T-helper 17 cell (primary cell): ENCODE data around the gene CDC42EP5. TPM values are rescaled to one million over a fixed set of nuclear protein-coding genes. Genes with fewer than 3 reads are reported as not detected.

Experiments used
- ATAC-seq: fragments of 150-1000 bp; cut with Tn5 transposase; 2 replicates; pipeline ENCODE4 v1.10.0; 2021; ENCODE audit warnings: mild to moderate bottlenecking, moderate library complexity
- DNase-seq, 3 donors: peaks; one replicate each; pipeline versions ENCODE4 v3.0.0 to v3.0.0-alpha.2; 2020 to 2021
- H3K9me3 ChIP-seq: one replicate; pipeline ENCODE4 v1.7.0; 2013; ENCODE audit warnings: low read length, mild to moderate bottlenecking; ENCODE audit not compliant: control insufficient read depth, poor library complexity, severe bottlenecking
- H3K27ac Mint-ChIP-seq: one replicate; pipeline ENCODE4 v1.8.0; 2022; ENCODE audit warnings: mild to moderate bottlenecking, moderate library complexity, mixed read lengths
- H3K27me3 Mint-ChIP-seq: one replicate; pipeline ENCODE4 v1.8.0; 2022; ENCODE audit warnings: mixed read lengths
- H3K36me3 Mint-ChIP-seq: one replicate; pipeline ENCODE4 v1.8.0; 2022; ENCODE audit warnings: low read depth, mixed read lengths
- H3K4me1 Mint-ChIP-seq: one replicate; pipeline ENCODE4 v1.8.0; 2022; ENCODE audit warnings: mild to moderate bottlenecking, mixed read lengths
- H3K4me3 Mint-ChIP-seq: one replicate; pipeline ENCODE4 v1.8.0; 2022; ENCODE audit warnings: mild to moderate bottlenecking, moderate library complexity, mixed read lengths
- total RNA-seq, 4 donors: library from RNA in 2 of 4; stranded (reverse) in 2 of 4; gene quantifications; one replicate each; pipeline ENCODE4 v1.2.3 and lab custom pipeline; 2022 to 2026

Gene CDC42EP5
- total RNA-seq, 2 donors from 2014 or later: not detected

- Mint-ChIP-seq H3K36me3 (peaks cover 4% of the 10 kb centered on the region), H3K27ac (peak overlapping the region; percentile 24), H3K27me3 (no peaks in the 10 kb centered on the region), H3K4me1 (peaks cover 4% of the 10 kb centered on the region), H3K4me3 (no peak overlapping the region)
- no peak for DNase-seq
- no peaks in the 10 kb centered on the region for H3K9me3 ChIP-seq
- ATAC-seq: no peak
These were observed 32.5 kb downstream of the CDC42EP5 start for GRCh38 chr19:54440641-54441040.

GRCh38 chr19:54439174-54439851, 33.8 kb downstream of the CDC42EP5 start:
- H3K36me3 Mint-ChIP-seq: peaks cover 4% of the 10 kb centered on the region
- DNase-seq (no peak), ATAC-seq (no peak)
- H3K9me3 ChIP-seq: no peaks in the 10 kb centered on the region
- H3K27ac Mint-ChIP-seq: peak overlapping the region; percentile 49
- H3K4me3 Mint-ChIP-seq: no peak overlapping the region
- H3K27me3 Mint-ChIP-seq: no peaks in the 10 kb centered on the region
- peaks cover 12% of the 10 kb centered on the region for H3K4me1 Mint-ChIP-seq

- Mint-ChIP-seq H3K4me3 (no peak overlapping the region), H3K4me1 (peaks cover 18% of the 10 kb centered on the region), H3K27me3 (no peaks in the 10 kb centered on the region), H3K27ac (peak overlapping the region; percentile 56), H3K36me3 (no peaks in the 10 kb centered on the region)
- DNase-seq: no peak
- ATAC-seq: no peak
- no peaks in the 10 kb centered on the region for H3K9me3 ChIP-seq
These were observed 36.4 kb downstream of the CDC42EP5 start for GRCh38 chr19:54436628-54437252.

GRCh38 chr19:54436031-54436523, 37.0 kb downstream of the CDC42EP5 start:
- DNase-seq (no peak), ATAC-seq (no peak)
- peaks cover under 1% of the 10 kb centered on the region for H3K36me3 Mint-ChIP-seq
- H3K9me3 ChIP-seq: no peaks in the 10 kb centered on the region
- no peaks in the 10 kb centered on the region for H3K27me3 Mint-ChIP-seq
- H3K4me3 Mint-ChIP-seq: no peak overlapping the region
- peak overlapping the region; percentile 56 for H3K27ac Mint-ChIP-seq
- H3K4me1 Mint-ChIP-seq: peaks cover 21% of the 10 kb centered on the region

- H3K9me3 ChIP-seq: no peaks in the 10 kb centered on the region
- Mint-ChIP-seq H3K27me3 (no peaks in the 10 kb centered on the region), H3K27ac (no peak overlapping the region), H3K4me1 (peaks cover 22% of the 10 kb centered on the region), H3K36me3 (peaks cover 2% of the 10 kb centered on the region), H3K4me3 (no peak overlapping the region)
- DNase-seq (no peak), ATAC-seq (no peak)
These were observed 37.5 kb downstream of the CDC42EP5 start for GRCh38 chr19:54435551-54436016.

GRCh38 chr19:54434873-54435214, 38.3 kb downstream of the CDC42EP5 start:
- no peaks in the 10 kb centered on the region for H3K9me3 ChIP-seq
- DNase-seq (no peak), ATAC-seq (peak; percentile 27)
- Mint-ChIP-seq H3K36me3 (peaks cover 2% of the 10 kb centered on the region), H3K4me1 (peaks cover 24% of the 10 kb centered on the region), H3K27ac (peak overlapping the region; percentile 77), H3K4me3 (peak overlapping the region; percentile 9), H3K27me3 (no peaks in the 10 kb centered on the region)

GRCh38 chr19:54434112-54434872, 38.8 kb downstream of the CDC42EP5 start:
- H3K27ac Mint-ChIP-seq: peak overlapping the region; percentile 77
- peaks cover 2% of the 10 kb centered on the region for H3K36me3 Mint-ChIP-seq
- H3K4me1 Mint-ChIP-seq: peaks cover 24% of the 10 kb centered on the region
- ATAC-seq (no peak), DNase-seq (no peak)
- peaks cover 3% of the 10 kb centered on the region for H3K27me3 Mint-ChIP-seq
- peak overlapping the region; percentile 9 for H3K4me3 Mint-ChIP-seq
- H3K9me3 ChIP-seq: no peaks in the 10 kb centered on the region

- ATAC-seq (no peak), DNase-seq (no peak)
- no peak overlapping the region for H3K27ac Mint-ChIP-seq
- H3K9me3 ChIP-seq: no peaks in the 10 kb centered on the region
- H3K4me3 Mint-ChIP-seq: no peak overlapping the region
- peaks cover 9% of the 10 kb centered on the region for H3K27me3 Mint-ChIP-seq
- H3K36me3 Mint-ChIP-seq: peaks cover 2% of the 10 kb centered on the region
- H3K4me1 Mint-ChIP-seq: peaks cover 24% of the 10 kb centered on the region
These were observed 39.4 kb downstream of the CDC42EP5 start for GRCh38 chr19:54433697-54434096.

GRCh38 chr19:54432144-54432738, 40.9 kb downstream of the CDC42EP5 start:
- no peak overlapping the region for H3K4me3 Mint-ChIP-seq
- ATAC-seq (no peak), DNase-seq (no peak)
- H3K27ac Mint-ChIP-seq: no peak overlapping the region
- peaks cover 9% of the 10 kb centered on the region for H3K27me3 Mint-ChIP-seq
- H3K36me3 Mint-ChIP-seq: peaks cover 2% of the 10 kb centered on the region
- no peaks in the 10 kb centered on the region for H3K9me3 ChIP-seq
- peaks cover 24% of the 10 kb centered on the region for H3K4me1 Mint-ChIP-seq

GRCh38 chr19:54431255-54431838, 41.7 kb downstream of the CDC42EP5 start:
- Mint-ChIP-seq H3K4me1 (peaks cover 22% of the 10 kb centered on the region), H3K4me3 (peak overlapping the region; percentile 33), H3K36me3 (peaks cover 2% of the 10 kb centered on the region), H3K27me3 (peaks cover 14% of the 10 kb centered on the region), H3K27ac (no peak overlapping the region)
- no peaks in the 10 kb centered on the region for H3K9me3 ChIP-seq
- ATAC-seq: no peak
- no peak for DNase-seq

GRCh38 chr19:54430306-54431254, 42.5 kb downstream of the CDC42EP5 start:
- no peaks in the 10 kb centered on the region for H3K9me3 ChIP-seq
- Mint-ChIP-seq H3K27ac (no peak overlapping the region), H3K27me3 (peaks cover 21% of the 10 kb centered on the region), H3K4me3 (peak overlapping the region; percentile 33), H3K36me3 (peaks cover 2% of the 10 kb centered on the region), H3K4me1 (peaks cover 22% of the 10 kb centered on the region)
- DNase-seq: peak in 2 of 3 donors; percentile 35 to 41
- peak; percentile 84 for ATAC-seq
